T-helper 2 cell (primary cell): ENCODE results near the gene UBE2J2.
"Not testable (repeated sequence)": the region's sequence is repeated elsewhere in the genome, so short reads cannot be mapped to it uniquely, and the experiment has no call there.

Experiments used
- DNase-seq, 5 experiments: peaks; one replicate each; pipeline versions ENCODE4 v3.0.0 to v3.0.0-alpha.2; 2012 to 2022

The UBE2J2 gene

DNA sequence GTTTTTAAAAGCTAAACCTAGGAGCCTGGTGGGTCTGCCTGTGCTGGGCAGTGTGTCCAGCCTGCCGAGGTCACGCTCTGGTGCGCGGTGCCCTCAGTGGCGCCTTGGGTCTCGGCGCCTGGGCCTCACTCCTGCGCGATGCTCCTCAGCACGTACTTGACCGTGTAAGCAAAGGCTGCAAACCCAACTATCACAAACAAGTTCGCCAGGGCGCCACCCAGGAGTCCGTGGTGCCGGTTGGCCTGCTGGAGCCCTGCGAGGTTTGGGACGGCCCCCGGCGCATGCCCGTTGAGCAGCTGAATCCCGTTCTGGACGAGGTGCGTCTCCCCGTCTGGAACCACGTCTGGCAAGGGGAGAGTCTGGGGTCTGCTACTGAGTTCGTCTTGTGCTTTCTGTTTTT lies 18.6 kb downstream of the UBE2J2 start:
- peak in 1 of 5 experiments; percentile 2 for DNase-seq

DNA sequence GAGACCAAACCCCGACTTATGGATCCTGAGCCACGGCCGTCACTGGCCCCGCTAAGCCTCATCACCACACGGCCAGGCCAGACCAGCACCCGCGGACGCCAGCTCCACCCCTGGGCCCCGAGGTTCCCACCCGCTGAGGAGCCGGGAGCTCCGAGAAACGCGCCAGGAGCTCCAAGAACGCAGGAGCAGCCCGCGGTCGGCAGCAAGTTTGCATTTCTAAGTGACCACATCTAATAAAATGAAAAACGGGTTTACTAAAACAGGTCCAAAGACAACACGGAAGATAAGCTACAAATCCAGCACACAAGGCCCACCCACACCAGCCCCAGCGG lies 19.0 kb downstream of the UBE2J2 start:
- DNase-seq = no peak

DNA sequence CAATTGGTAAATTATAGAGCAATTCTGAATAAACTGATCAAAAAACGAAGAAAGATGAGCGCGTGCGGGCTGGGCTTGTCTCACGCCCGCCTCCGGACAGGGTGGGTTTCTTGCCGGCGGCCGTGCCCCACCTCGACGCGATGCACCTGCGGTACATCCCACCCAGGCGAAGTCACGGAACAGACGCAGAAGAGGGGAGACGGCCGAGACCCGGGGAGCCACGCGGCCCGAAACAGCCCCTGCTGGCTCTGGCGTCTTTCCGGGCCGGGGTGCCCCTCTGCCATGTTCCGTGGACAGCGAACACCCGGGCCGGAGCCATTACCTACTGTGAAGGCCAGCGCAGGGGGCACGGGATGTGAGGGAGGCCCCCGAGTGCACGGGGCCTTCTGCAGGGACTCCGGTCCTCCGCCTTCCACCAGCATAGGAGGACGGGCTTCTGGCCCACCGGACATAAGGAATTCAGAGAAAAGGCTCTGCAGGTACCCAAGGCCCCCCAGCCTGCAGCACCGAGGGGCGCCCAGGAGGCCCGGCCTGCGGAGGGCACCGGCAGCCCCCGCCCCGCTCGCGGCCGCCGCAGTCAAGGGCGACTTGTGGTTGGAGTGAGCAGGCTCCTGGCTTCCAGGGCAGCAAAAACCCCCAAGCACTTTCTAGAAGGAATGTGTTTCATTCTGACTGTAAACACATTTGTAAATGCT lies 19.5 kb downstream of the UBE2J2 start:
- no peak for DNase-seq

DNA sequence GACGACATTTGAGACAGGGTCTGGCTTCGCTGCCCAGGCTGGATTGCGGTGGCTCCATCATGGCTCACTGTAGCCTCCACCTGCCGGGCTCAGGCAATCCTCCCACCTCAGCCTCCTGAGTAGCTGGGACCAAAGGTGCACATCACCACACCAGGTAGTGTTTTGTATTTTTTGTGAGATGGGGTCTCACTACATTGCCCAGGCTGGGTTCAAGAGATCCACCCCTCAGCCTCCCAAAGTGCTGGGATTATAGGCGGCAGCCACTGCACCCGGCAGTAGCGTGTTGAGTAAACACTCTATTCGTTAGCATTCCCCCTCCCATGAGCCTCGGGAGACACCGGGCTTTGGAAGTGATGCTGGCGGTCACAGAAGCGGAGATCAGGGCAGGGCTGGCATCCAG lies 20.3 kb downstream of the UBE2J2 start:
- no peak for DNase-seq

GRCh38 chr1:1250786-1251284 lies 22.8 kb downstream of the UBE2J2 start:
- peak in 4 of 5 experiments; percentile 37 to 87 (median 56) for DNase-seq

GRCh38 chr1:1248009-1248913 lies 25.4 kb downstream of the UBE2J2 start:
- DNase-seq = not testable (repeated sequence)

DNA sequence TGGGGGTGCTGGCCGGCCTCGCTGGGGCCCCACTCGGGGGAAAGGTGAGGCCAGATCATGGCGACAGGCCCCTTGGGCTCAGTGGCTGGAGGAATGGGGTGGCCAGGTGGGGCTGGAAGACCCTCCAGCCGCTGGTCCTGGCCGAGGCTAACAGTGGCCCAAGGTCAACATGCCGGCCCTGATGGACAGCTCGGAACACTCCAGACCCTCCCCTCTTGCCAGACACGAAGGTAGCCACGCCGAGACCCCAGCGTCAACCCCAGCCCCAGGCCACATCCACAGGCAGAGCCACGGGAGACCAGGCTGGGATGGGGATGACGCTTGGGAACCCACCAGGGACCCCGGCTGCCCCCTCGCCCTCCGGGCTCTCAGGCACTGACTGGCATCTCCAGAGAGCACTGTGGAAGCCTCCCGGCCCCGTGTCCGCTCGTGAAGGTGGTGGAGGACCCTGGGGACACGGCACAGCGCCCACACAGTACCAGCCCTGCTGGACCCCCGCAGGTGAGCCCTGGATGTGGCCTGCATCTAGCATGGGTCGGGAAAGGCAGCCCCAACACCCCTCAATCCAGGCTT lies 26.2 kb downstream of the UBE2J2 start:
- no peak for DNase-seq

DNA sequence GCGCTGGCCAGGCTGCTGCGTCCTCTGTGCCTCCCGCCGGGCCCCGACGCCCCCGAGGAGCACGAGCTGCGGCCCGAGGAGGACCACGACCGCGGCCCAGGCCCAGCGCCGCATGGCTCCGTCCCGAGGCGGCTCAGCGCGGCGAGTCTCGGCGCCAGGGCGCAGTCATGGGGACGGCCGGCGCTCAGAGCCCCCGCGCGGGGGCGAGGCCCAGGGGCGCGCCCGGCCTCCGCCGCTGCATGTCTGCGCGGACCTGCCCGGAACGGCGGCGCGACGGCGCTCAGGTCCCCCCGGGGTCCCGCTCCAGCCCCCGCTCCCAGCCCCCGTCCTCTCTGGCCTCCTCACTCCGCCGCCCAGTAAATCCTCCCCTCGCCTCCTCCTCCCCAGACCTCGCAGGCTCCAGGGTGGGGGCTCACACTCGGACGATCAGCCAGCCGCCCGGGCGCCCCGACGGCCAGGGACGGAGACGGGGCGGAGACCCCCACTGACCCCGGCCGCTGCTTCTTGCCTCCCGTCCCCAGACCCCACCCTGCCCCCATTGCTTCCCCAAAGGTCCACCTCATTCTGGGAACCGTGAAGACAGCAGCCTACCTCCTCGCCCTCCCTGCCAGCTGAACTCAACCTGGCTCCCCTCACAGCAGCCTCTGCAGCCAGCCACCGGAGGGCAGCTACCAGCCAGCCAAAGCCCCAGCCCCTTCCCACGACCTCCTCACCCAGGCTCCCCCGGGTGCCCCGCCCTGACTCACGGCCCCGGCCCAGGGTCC lies 26.9 kb downstream of the UBE2J2 start, which contains the start of gene C1QTNF12:
Gene C1QTNF12 (minus strand): TSS at position 146 of the 764 bp plus-strand sequence. CDS start 32 bp downstream, at position 114.
- no peak for DNase-seq

- DNase-seq = no peak
These were observed 27.7 kb downstream of the UBE2J2 start for GRCh38 chr1:1245817-1246576.

DNA sequence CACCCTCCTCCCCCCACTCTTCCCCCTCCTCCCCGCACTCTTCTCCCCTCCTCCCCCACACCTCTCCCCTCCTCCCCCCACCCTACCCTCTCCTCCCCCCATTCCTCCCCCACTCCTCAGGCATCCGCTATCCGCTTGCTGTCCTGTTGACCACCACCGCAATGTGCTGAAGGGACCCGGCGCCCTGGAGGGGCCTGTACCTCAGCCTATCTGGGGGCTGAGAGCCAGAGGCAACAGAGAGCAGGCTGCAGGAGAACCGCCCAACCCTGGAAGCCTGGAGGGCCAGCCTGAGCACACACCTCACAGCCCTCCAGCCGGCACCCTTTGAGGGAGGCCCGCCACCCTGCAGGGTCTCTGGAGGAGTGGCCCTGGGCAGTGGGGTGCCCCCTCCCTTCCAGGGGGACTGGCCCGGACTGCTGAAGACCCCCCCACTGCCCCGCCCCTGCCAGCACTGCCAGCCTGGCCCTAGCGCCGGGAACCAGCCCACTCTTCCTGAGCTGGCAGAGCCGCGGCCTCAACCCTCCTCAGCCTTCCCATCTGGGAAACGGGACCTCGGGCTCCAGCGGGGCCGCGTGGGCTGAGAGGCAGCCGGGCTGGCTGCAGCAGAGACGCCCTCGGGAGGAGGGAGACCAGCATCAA lies 28.4 kb downstream of the UBE2J2 start:
- DNase-seq = no peak

- no peak for DNase-seq
These were observed 29.4 kb downstream of the UBE2J2 start for GRCh38 chr1:1244192-1244811.

DNA sequence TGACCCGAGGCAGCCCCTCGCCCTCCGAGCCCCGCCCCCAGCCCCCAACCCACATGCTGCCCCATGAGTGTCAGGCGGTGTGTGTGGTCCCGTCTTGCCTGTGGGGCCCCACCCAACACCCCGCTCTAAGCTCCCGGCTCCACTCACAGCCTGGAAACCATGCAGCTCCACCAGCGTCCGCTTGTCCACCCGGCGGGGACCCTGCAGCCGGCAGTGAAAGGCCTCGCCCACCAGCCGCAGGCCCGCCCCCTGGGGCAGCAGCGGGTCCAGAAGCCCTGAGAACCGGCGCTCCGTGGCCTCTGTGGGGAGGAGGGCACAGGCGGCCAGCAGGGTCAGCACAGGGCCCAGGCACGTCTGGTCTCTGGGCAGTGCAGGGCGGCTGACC lies 29.9 kb downstream of the UBE2J2 start:
- no peak for DNase-seq

GRCh38 chr1:1243266-1243660 lies 30.4 kb downstream of the UBE2J2 start:
- DNase-seq = no peak

DNA sequence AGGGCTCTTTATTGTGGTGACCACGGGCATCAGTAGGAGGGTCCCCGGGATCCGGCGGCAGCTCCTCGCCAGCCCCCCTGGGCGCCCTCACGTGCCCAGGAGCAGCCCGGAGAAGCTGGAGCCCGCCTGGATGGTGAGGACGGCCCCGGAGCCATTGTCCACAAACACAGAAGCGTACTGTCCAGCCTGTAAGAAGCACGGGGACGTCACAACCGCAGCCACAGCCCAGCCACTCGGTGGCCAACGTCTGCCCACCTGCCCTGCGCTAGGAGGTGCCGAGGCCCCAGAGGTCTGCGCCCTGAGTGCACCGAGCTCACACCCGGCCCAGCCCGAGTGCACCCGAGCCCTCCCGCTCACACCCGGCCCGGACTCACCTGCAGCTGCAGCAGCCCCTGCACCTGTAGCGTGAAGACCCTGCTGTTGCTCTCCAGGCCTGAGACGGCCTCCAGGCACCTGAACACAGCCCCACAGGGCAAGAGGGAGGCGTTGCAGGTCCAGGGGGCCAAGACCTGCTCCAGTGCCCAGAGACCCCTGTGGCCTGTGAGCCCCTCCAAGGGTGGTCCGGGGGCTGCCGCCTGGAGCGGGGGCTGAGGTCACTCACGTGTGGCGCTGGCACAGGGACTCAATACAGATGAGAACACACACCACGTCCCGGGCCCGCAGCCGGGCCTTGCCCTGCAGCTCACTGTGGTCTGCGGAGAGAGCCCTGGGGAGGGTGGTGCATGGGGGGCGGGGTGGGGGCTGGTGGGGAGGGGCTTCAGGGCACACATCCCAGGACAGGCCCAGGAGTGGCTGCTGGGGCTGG lies 31.0 kb downstream of the UBE2J2 start:
- DNase-seq = no peak

GRCh38 chr1:1241588-1242219 lies 31.9 kb downstream of the UBE2J2 start:
- DNase-seq = no peak

GRCh38 chr1:1240822-1241587 lies 32.6 kb downstream of the UBE2J2 start:
- no peak for DNase-seq

GRCh38 chr1:1240348-1240732 lies 33.3 kb downstream of the UBE2J2 start:
- DNase-seq = no peak

DNA sequence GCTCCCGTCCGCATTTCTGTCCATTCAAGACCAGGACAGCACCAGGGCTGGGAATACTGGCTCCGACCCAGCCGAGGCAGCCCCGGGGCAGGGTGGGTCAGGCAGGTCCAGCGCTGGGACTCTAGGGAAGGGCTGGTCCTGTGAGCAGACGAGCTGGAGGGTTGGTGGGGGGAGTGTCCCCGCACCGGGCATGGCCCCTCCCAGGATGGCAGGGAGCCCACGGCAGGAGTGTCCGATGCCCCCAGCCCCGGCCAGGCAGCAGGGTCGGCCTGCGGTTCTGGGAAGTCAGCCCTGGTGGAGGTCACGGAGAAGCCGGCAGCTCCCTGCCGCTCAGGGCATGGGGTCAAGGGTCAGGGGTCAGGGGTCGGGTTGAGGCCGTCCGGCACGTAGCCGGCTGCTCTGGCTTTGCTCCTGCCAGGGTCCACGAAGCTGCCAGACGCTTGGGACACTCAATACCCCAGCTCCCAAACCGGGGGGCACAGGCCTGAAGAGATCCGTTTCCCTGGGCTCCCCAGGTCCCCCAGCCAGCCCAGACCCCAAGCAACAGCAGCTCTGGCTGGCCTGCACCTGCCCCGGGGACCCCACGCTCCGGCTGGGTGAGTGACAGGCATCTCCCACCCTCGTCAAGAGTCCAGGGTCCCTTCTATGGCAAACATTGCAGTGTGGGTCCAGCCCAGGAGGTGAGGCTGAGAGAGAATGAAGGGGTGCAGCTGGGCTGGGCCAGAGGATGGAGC lies 33.9 kb downstream of the UBE2J2 start:
- no peak for DNase-seq
